IMR-90 (cell line): ENCODE measurements around the gene BRCC3. TPM values are rescaled to one million over a fixed set of nuclear protein-coding genes. Genes with fewer than 3 reads are reported as not detected.
A peak's percentile ranks its signal among the peaks of the same experiment; 100 is the strongest.

Experiments
- ATAC-seq: fragments of 200-7000 bp; cut with Tn5 transposase; 2 replicates; pipeline ENCODE4 v1.9.1; 2020; ENCODE audit warnings: low read depth, mild to moderate bottlenecking, moderate library complexity
- BruUV-seq: library from RNA; stranded (reverse); fragments of 400-500 nt; replicated peaks from 2 replicates; lab custom pipeline; 2021; lab: Mats Ljungman, UMichigan
- CTCF ChIA-PET: fragments of 300-600 bp; formaldehyde crosslinking; extraction: SDS; loops from one replicate; lab custom pipeline; 2021; ENCODE audit warnings: antibody characterized with exemption; lab: Yijun Ruan, JAX
- POLR2A ChIA-PET: fragments of 300-600 bp; sonication (Branson Sonifier 250); formaldehyde crosslinking; loops from one replicate; lab custom pipeline; 2022; ENCODE audit warnings: antibody characterized with exemption; ENCODE audit not compliant: unreplicated experiment; lab: Charles Lee
- DNase-seq: peaks from one replicate; pipeline ENCODE4 v3.0.0; 2013
- H2AFZ ChIP-seq: replicated peaks from 2 replicates; pipeline ENCODE3; 2013; ENCODE audit warnings: low read length, mild to moderate bottlenecking; ENCODE audit not compliant: poor library complexity
- H2AK5ac ChIP-seq: 2 replicates; pipeline ENCODE4 v1.6.1; 2013; ENCODE audit warnings: low read depth, low read length, inconsistent platforms
- H2AK9ac ChIP-seq: replicated peaks from 2 replicates; pipeline ENCODE3; 2013; ENCODE audit warnings: mild to moderate bottlenecking, low read depth, low read length, moderate library complexity; ENCODE audit not compliant: poor library complexity
- H2BK120ac ChIP-seq: 2 replicates; pipeline ENCODE4 v1.6.1; 2013; ENCODE audit warnings: low read depth, low read length, inconsistent platforms
- H2BK15ac ChIP-seq: 3 replicates; pipeline ENCODE4 v1.6.1; 2013; ENCODE audit warnings: low read depth, low read length, inconsistent platforms
- H2BK20ac ChIP-seq: 2 replicates; pipeline ENCODE4 v1.6.1; 2013; ENCODE audit warnings: low read depth, mild to moderate bottlenecking, inconsistent platforms, low read length, moderate library complexity
- H2BK5ac ChIP-seq: 2 replicates; pipeline ENCODE4 v1.6.1; 2013; ENCODE audit warnings: mild to moderate bottlenecking, low read depth, low read length, inconsistent platforms; ENCODE audit not compliant: poor library complexity, severe bottlenecking
- H3K14ac ChIP-seq: replicated peaks from 2 replicates; pipeline ENCODE4 v1.6.1; 2013; ENCODE audit warnings: low read depth, low read length, inconsistent platforms
- H3K18ac ChIP-seq: 2 replicates; pipeline ENCODE4 v1.6.1; 2013; ENCODE audit warnings: low read depth, low read length, control low read depth
- H3K23ac ChIP-seq: 2 replicates; pipeline ENCODE4 v1.6.1; 2013; ENCODE audit warnings: low read depth, low read length, inconsistent platforms
- H3K27ac ChIP-seq: 2 replicates; pipeline ENCODE4 v1.5.1; 2013; ENCODE audit warnings: mild to moderate bottlenecking, control low read depth, low read length; ENCODE audit not compliant: insufficient read depth
- H3K27me3 ChIP-seq: 2 replicates; pipeline ENCODE4 v1.6.1; 2013; ENCODE audit warnings: low read length; ENCODE audit not compliant: control insufficient read depth, insufficient read depth
- H3K36me3 ChIP-seq: 2 replicates; pipeline ENCODE4 v1.6.1; 2013; ENCODE audit warnings: low read length, mixed read lengths; ENCODE audit not compliant: control insufficient read depth, insufficient read depth
- H3K4ac ChIP-seq: 2 replicates; pipeline ENCODE4 v1.6.1; 2013; ENCODE audit warnings: low read depth, low read length, inconsistent platforms
- H3K4me1 ChIP-seq: 2 replicates; pipeline ENCODE4 v1.6.1; 2013; ENCODE audit warnings: low read length, mixed read lengths; ENCODE audit not compliant: control insufficient read depth, insufficient read depth
- H3K4me2 ChIP-seq: 2 replicates; pipeline ENCODE4 v1.6.1; 2013; ENCODE audit warnings: low read depth, mild to moderate bottlenecking, control low read depth, low read length, moderate library complexity
- H3K4me3 ChIP-seq: 2 replicates; pipeline ENCODE4 v1.5.1; 2013; ENCODE audit warnings: low read depth, mild to moderate bottlenecking, control low read depth, low read length, moderate library complexity; ENCODE audit not compliant: insufficient read depth
- H3K56ac ChIP-seq: 2 replicates; pipeline ENCODE4 v1.6.1; 2013; ENCODE audit warnings: low read length, inconsistent platforms; ENCODE audit not compliant: insufficient read depth; ENCODE audit errors: extremely low read depth
- H3K79me1 ChIP-seq, 2 experiments: 2 replicates each; pipeline ENCODE4 v1.6.1; 2013; ENCODE audit warnings: low read length in 2 of 2, inconsistent platforms in 1 of 2, low read depth in 1 of 2
- H3K9ac ChIP-seq: 2 replicates; pipeline ENCODE4 v1.6.1; 2013; ENCODE audit warnings: low read depth, low read length, control low read depth
- H3K9me1 ChIP-seq: 2 replicates; pipeline ENCODE4 v1.6.1; 2013; ENCODE audit warnings: low read length, inconsistent platforms; ENCODE audit not compliant: insufficient read depth
- H3K9me3 ChIP-seq: 2 replicates; pipeline ENCODE4 v1.6.1; 2013; ENCODE audit warnings: low read length; ENCODE audit not compliant: control insufficient read depth, insufficient read depth
- H4K20me1 ChIP-seq: 2 replicates; pipeline ENCODE4 v1.6.1; 2013; ENCODE audit warnings: low read length, inconsistent platforms; ENCODE audit not compliant: insufficient read depth
- H4K5ac ChIP-seq: 2 replicates; pipeline ENCODE4 v1.6.1; 2013; ENCODE audit warnings: mild to moderate bottlenecking, low read depth, low read length, control low read depth
- H4K8ac ChIP-seq, 2 experiments: 2 replicates each; pipeline ENCODE4 v1.6.1; 2013; ENCODE audit warnings: low read depth in 2 of 2, low read length in 2 of 2, control low read depth in 1 of 2, inconsistent platforms in 1 of 2
- H4K91ac ChIP-seq: 2 replicates; pipeline ENCODE4 v1.6.1; 2013; ENCODE audit warnings: low read depth, low read length, inconsistent platforms; ENCODE audit not compliant: insufficient read depth
- CHD1 ChIP-seq: IDR thresholded peaks from 2 replicates; pipeline ENCODE4 v1.6.1; 2012; ENCODE audit warnings: low read depth, low read length, improper control_type of control experiment
- CTCF ChIP-seq: conservative IDR thresholded peaks from 2 replicates; pipeline ENCODE4 v1.5.1; 2012; ENCODE audit warnings: mild to moderate bottlenecking, low read depth, low read length, improper control_type of control experiment
- NFE2L2 ChIP-seq: fragments of 150-350 bp; IDR thresholded peaks from 2 replicates; pipeline ENCODE4 v1.6.1; 2016; ENCODE audit warnings: low read depth, mild to moderate bottlenecking, low read length
- RAD21 ChIP-seq: IDR thresholded peaks from 2 replicates; pipeline ENCODE4 v1.6.1; 2012; ENCODE audit warnings: low read length, improper control_type of control experiment
- SMC3 ChIP-seq: fragments of 150-350 bp; IDR thresholded peaks from 2 replicates; pipeline ENCODE4 v1.6.1; 2016; ENCODE audit warnings: low read depth, mild to moderate bottlenecking, antibody characterized with exemption, low read length, moderate library complexity
- WGBS, 2 experiments: methylation state at CpG; one replicate each; pipeline versions ENCODE4 v1.1.5 to v1.1.7; 2013; ENCODE audit warnings: missing lambda C conversion rate in 2 of 2; ENCODE audit not compliant: insufficient read length in 1 of 2; ENCODE audit errors: extremely low coverage in 2 of 2; 5-methylcytosine and 5-hydroxymethylcytosine counted together
- dilution Hi-C: fragments of 300-500 bp; cut with HindIII; formaldehyde crosslinking; loops from one replicate; pipeline ENCODE4 v1.14.3; 2018; ENCODE audit warnings: low sequenced_read_pairs; ENCODE audit not compliant: unreplicated experiment
- in situ Hi-C: fragments of 300-500 bp; cut with MboI; formaldehyde crosslinking; loops from 3 replicates; pipeline ENCODE4 v1.14.3; 2019; ENCODE audit warnings: low sequenced_read_pairs, inconsistent platforms, mixed read lengths
- intact Hi-C: fragments of 100-400 bp; cut with micrococcal nuclease; formaldehyde crosslinking; loops from 2 replicates; pipeline ENCODE4 v1.10.0; 2022
- polyA plus RNA-seq, 3 experiments: library from polyadenylated mRNA; depleted of rRNA; stranded (reverse); fragments of >200 nt; gene quantifications; 2 replicates each; pipeline ENCODE4 v1.2.3, GENCODE V29; 2012; ENCODE audit warnings: low replicate concordance in 1 of 3
- total RNA-seq: library from RNA; depleted of rRNA; stranded (reverse); fragments of >200 nt; gene quantifications from 2 replicates; pipeline ENCODE4 v1.2.3, GENCODE V29; 2012

Gene BRCC3
- total and polyA plus RNA-seq, 2 of the 4 experiments (the other 2 are of a cell fraction), result 14.4 to 24.7 TPM

DNA sequence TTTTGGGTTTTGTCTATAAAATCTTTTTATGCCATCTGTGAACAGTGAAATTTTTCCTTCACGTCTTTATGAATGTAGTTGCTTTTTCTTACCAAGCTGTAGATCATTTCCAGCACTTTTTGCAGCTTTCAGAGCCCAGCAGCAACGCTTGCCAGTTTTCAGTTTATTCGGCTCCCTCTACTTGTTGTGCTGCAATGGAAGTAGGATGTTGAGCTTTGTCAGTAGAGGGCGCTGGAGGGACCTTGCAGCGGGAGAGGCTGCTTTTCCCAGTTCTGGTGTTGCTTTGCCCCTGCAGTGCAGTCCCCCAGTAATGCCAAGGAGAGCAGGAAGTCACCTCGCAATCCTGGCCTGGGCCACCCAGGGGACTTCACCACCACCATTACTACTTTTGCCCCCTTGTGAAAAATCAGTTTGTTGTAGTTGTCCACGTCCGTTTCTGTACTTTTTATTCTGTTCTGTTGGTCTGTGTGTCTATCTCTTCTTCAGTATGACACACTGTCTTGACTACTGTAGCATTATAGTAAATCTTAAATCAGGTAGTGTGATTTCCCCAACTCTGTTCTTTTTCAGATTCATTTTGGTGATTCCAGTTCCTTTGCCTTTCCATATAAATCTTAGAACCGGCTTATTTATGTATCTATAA is 22.2 kb upstream of the BRCC3 start:
- no peak overlapping the region for H4K91ac ChIP-seq
- H3K14ac ChIP-seq, result no peak overlapping the region
- POLR2A ChIA-PET, result no interaction called here
- H4K5ac ChIP-seq, result no peak overlapping the region
- no peak overlapping the region for H3K23ac ChIP-seq
- CTCF ChIA-PET, result interaction anchor here (1.2 to 1.6 kb wide), 3 partner anchors 15 to 30 kb away, joined by 4 to 6 read pairs (median 5); no protein-coding TSS in a partner anchor
- no CpG with 5 or more reads among the region's 9 CpGs for WGBS, 2 experiments
- H3K9me3 ChIP-seq, result no peaks in the 10 kb centered on the region
- dilution Hi-C loops, result no loop called here
- no peak overlapping the region for H2BK120ac ChIP-seq
- H3K56ac ChIP-seq, result no peak overlapping the region
- H3K4me3 ChIP-seq, result no peak overlapping the region
- H4K8ac ChIP-seq, result no peak overlapping the region
- H3K4me1 ChIP-seq, result no peaks in the 10 kb centered on the region
- intact Hi-C loops, result no loop called here
- no TSS peak for BruUV-seq
- H3K18ac ChIP-seq, result no peak overlapping the region
- H2BK20ac ChIP-seq, result no peak overlapping the region
- H3K27me3 ChIP-seq, result no peaks in the 10 kb centered on the region
- H2AFZ ChIP-seq, result no peak overlapping the region
- peak; percentile 55 for DNase-seq
- TF ChIP-seq SMC3 (no peak), NFE2L2 (no peak), RAD21 (peak; percentile 20; the same call in 1 of the 2 replicates), CHD1 (no peak), CTCF (peak; percentile 52)
- H2BK5ac ChIP-seq, result no peak overlapping the region
- no peak overlapping the region for H2AK9ac ChIP-seq
- no peaks in the 10 kb centered on the region for H4K20me1 ChIP-seq
- ATAC-seq, result peak; percentile 60
- H3K79me1 ChIP-seq, result no peaks in the 10 kb centered on the region
- no peaks in the 10 kb centered on the region for H3K9me1 ChIP-seq
- no peak overlapping the region for H3K4me2 ChIP-seq
- no peak overlapping the region for H2BK15ac ChIP-seq
- H3K36me3 ChIP-seq, result no peaks in the 10 kb centered on the region; the same call in 1 of the 2 replicates
- no peak overlapping the region for H2AK5ac ChIP-seq
- in situ Hi-C loops, result no loop called here
- no peak overlapping the region for H3K4ac ChIP-seq
- H3K27ac ChIP-seq, result no peak overlapping the region
- no peak overlapping the region for H3K9ac ChIP-seq
